Umbilical cord (tissue), 2 donors: ENCODE results near the gene CCL13. TPM values are rescaled to one million over a fixed set of nuclear protein-coding genes. Genes with fewer than 3 reads are reported as not detected.

Experiments used
- DNase-seq: peaks from one replicate; pipeline ENCODE4 v3.0.0-alpha.2; 2015; ENCODE audit warnings: low spot score
- total RNA-seq: library from RNA; depleted of rRNA; stranded (reverse); fragments of >200 nt; gene quantifications from one replicate; pipeline ENCODE4 v1.2.3, GENCODE V29; 2014; ENCODE audit warnings: low replicate concordance; ENCODE audit not compliant: insufficient read depth

CCL13 gene
- total RNA-seq, 1 donor from 2014 or later, result not detected

DNA sequence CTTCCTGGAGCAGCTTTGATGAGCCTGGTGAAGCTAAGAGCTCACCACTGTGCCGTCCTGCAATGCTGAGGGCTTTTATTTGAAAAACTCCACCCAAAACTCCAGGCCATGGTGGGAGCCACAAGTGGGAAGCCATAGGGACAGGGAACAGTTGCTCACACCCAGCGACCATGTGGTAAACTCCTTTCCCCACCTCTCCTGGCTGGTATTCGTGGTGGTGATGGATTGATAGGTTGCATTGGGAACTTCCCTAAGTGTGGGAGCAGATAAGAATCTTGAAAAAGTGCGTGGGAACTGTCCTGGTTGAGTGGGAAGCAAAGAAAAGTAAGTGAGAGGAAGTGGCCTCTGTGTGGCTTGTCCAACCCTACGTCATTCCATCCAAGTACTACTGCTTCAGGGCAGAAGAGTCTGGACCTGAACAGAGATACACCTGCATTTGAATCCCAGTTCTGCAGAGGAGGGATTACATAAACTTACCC lies 6.9 kb downstream of the CCL13 start, which contains the start of gene CCL1:
CCL1 (minus strand) TSS at position 51 of the 479 bp plus-strand sequence. CDS start 72 bp downstream, outside the sequence.
- DNase-seq, result no peak

- DNase-seq, result no peak
Measured at GRCh38 chr17:34364751-34365150, 8.5 kb downstream of the CCL13 start.

- no peak for DNase-seq
Measured at GRCh38 chr17:34365340-34365739, 9.1 kb downstream of the CCL13 start.

DNA sequence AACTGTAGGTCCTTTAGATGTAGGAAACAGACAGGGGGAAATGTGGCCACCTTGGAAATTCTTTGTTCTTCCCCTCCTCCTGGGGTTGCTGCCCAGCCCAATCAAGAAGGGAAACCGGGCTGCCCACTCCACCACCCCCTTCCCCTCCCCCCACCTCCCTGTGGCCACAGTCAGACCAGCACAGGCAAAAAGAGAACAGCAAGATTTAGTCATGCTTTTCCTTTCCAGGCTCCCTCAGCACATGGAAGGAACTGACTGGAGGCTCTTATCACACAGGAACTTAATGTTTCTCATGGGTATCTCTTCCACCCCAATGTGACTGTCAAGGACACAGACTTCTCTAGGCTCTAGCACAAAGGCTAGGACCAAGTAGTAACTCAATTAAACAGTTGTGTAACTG lies 9.7 kb downstream of the CCL13 start:
- no peak for DNase-seq

DNA sequence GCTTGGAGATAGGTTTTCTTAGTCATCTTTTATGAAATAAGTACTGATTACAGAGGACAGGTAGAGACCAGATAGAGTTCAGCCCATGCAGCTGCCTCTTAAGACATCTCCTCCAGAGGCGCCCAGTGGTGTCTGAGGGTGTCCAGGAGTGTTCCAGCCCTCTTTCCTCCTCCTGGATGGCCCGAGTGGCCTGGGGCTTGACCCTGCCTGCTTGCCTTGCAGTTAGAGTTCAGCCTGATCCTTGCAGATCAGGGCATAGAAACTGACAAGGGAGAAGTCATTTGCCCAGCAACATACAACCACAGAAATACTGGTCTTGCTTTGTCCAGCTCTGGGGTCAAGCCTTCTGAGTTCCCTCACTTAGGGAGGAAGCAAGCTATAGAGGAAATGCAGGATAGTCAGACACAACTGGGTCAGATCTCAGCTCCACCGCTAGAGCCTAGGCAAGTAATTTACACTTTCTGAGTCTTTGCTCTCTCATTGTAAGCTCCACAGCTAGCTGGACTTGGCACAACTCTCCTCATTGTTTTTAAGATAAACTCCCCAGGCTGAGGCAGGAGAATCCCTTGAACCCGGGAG lies 10.3 kb downstream of the CCL13 start:
- DNase-seq, result peak; percentile 15

- DNase-seq, result no peak
Measured at GRCh38 chr17:34367486-34368195, 11.4 kb downstream of the CCL13 start.

DNA sequence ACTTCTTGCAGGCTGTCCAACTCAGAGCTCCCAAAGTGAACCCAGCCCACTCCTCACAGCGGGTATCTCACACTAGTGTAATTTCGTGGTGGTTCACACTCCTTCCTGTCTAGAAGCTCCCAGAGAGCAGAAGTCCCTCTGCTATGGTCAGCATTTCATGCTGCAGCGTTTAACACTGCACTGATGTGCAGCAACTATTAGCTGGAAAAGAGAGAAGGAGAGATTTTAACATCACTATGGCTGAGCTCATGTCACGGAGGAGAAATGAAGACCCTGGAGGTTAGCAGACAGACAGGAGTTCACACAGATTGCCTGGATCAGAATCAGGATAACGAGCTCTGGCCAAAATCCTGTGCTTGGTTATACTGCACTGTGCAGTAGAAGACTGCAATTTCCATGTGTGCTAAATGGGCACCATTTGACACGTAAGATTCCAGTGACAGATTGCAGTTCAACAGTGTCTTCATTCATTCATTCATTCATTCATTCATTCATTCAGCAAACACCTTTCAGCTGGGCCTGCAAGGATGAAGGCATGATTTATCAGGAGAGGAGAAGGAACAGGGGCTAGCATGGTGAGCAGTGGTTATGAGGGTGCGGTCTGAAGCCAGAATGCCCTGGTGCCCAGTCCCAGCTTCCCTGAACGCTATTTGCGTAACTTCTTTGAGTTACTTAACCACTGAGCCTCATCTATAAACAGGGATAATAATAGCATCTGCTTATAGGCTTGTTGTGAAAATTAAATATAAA lies 12.1 kb downstream of the CCL13 start:
- no peak for DNase-seq

DNA sequence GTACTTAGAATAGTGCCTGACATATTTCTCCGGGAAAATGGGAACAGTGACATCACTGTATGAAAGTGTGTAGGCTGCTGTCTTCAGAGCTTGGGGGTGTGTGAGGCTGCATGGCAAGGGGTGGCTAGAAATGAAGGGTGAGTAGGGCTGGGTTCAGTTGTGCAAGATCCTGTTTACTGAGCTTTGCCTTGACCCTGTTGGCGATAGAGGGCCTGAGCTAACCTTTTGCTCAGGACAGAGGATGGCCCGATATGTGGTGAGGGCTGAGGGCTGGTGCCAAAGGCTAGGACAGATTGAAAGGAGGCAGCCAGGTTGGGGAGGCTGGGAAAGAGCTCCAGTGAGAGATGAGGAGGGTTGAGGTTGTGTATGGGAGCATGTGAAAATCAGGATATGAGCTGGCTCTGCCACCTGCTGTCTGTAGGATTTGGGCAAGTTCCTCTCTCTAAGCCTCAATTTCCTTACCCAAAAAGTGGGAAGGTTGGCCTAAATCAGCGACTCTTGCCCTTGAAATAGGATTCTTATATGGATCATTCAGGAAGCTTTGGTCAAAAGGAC lies 12.7 kb downstream of the CCL13 start:
- no peak for DNase-seq

GRCh38 chr17:34369571-34369970 lies 13.3 kb downstream of the CCL13 start:
- DNase-seq, result no peak

DNA sequence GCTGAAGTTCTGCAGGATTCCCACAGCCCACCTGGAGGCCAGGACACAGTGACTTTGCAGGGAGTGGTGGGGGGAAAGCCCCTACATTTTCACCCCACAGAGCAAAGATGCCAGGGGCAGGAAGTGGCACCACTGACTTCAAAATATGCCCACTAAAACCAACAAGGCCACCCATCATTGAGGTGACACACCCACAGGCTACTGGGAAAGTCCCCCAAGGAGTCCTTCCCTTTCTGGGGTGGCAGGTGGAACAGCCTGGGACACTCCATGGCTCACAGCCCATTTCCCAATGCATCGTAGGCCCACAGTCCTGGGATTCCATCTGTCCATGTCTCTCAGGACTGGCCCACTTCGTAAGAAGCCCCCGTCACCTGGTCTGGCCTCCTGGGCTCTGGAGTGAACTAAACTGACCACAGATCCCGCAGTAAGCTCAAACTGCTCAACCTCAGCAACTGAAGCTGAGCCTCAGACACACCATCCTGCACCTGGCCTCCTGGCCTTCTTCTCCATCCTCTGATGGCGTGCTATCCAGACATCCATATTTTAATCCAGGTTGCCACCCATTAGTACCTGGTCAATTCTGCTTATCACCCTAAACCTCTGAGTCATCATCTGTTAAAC lies 14.2 kb downstream of the CCL13 start:
- no peak for DNase-seq

- DNase-seq, result peak; percentile 13
Measured at GRCh38 chr17:34370997-34371395, 14.7 kb downstream of the CCL13 start.

GRCh38 chr17:34371405-34372100 lies 15.3 kb downstream of the CCL13 start:
- no peak for DNase-seq

GRCh38 chr17:34374457-34374856 lies 18.2 kb downstream of the CCL13 start:
- DNase-seq, result no peak

- no peak for DNase-seq
Measured at GRCh38 chr17:34375426-34375997, 19.2 kb downstream of the CCL13 start.

- DNase-seq, result no peak
Measured at GRCh38 chr17:34377078-34377823, 21.0 kb downstream of the CCL13 start.

DNA sequence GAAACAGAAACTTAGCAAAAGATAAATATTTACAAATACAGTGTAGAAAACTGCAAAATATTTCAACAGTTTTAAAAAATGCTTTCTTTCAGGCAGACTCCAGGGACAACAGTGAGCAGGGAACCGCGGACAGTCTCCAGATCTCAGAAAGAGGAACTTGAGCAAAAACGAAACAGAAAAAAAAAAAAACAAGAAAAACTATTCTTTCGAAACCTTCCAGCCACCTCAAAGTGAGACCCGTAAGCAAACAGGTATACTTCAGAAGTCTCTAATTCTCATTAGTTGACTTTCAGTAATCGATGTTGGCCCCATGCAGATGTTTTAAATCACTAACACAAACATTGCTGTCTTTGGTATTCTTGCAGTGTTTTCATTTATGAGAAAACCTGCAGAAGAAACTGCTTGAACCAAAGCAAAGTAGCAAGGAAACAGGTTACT lies 22.4 kb downstream of the CCL13 start:
- peak; percentile 23 for DNase-seq

DNA sequence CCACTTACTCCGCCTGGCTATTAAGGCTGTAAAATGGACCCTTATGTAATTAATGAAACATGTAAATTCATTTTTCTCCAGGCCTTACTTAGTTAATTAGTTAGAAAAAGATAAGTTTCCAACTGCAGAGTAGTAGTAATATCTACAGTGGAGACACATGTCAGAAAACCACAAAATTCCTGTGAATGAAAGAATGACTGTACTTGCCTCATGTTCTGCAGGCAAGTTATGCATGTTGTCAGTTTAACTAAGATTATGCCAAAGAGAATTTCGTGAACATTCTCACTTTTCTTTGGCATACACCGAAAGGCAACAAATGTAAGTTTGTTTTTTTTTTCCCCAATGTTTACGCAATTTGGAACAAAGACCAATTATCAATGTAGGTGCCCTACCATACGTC lies 23.6 kb downstream of the CCL13 start:
- no peak for DNase-seq

GRCh38 chr17:34382621-34383124 lies 26.4 kb downstream of the CCL13 start:
- no peak for DNase-seq

- DNase-seq, result no peak
Measured at GRCh38 chr17:34383216-34383615, 26.9 kb downstream of the CCL13 start.

GRCh38 chr17:34384271-34384670 lies 28.0 kb downstream of the CCL13 start:
- DNase-seq, result no peak
